Endothelial cell of umbilical vein (primary cell): ENCODE measurements around the gene LRCH1. TPM values are rescaled to one million over a fixed set of nuclear protein-coding genes. Genes with fewer than 3 reads are reported as not detected.

ENCODE experiments used
- BruUV-seq: library from RNA; stranded (reverse); fragments of 400-500 nt; replicated peaks from 2 replicates; lab custom pipeline; 2021; lab: Mats Ljungman, UMichigan
- CTCF ChIA-PET: fragments of 300-600, 350-600 bp; sonication (Branson Sonifier 250); formaldehyde crosslinking; loops from one replicate; lab custom pipeline; 2021; ENCODE audit warnings: antibody characterized with exemption, inconsistent platforms; lab: Charles Lee
- POLR2A ChIA-PET: fragments of 300-600, 350-600 bp; sonication (Branson Sonifier 250); formaldehyde crosslinking; loops from one replicate; lab custom pipeline; 2021; ENCODE audit warnings: antibody characterized with exemption, inconsistent platforms; lab: Charles Lee
- DNase-seq: peaks from one replicate; pipeline ENCODE4 v3.0.0-alpha.2; 2011; ENCODE audit warnings: low read depth, low spot score
- FAIRE-seq: peaks from 2 replicates; lab custom pipeline; 2011; peaks lifted over from hg19 to GRCh38; lab: Jason Lieb, UNC
- H2AFZ ChIP-seq: 2 replicates; pipeline ENCODE4 v1.6.0; 2012; ENCODE audit warnings: low read depth, low read length, control low read depth, inconsistent platforms
- H3K27ac ChIP-seq: 2 replicates; pipeline ENCODE4 v1.5.1; 2011; ENCODE audit warnings: low read depth, mild to moderate bottlenecking, control low read depth, low read length, moderate library complexity; ENCODE audit not compliant: insufficient read depth
- H3K27me3 ChIP-seq, 2 experiments: 2 replicates each; pipeline versions ENCODE4 v1.6.0 to v1.6.1; 2011; ENCODE audit warnings: low read length in 2 of 2, mixed read lengths in 1 of 2; ENCODE audit not compliant: control insufficient read depth in 2 of 2, insufficient read depth in 2 of 2
- H3K36me3 ChIP-seq, 2 experiments: 2 replicates in 1 of 2; 3 replicates in 1 of 2; pipeline ENCODE4 v1.5.1; 2011; ENCODE audit warnings: low read length in 2 of 2, mild to moderate bottlenecking in 1 of 2, moderate library complexity in 1 of 2; ENCODE audit not compliant: control insufficient read depth in 2 of 2, insufficient read depth in 2 of 2; ENCODE audit errors: extremely low read depth in 1 of 2
- H3K4me1 ChIP-seq: 3 replicates; pipeline ENCODE4 v1.5.1; 2011; ENCODE audit warnings: mild to moderate bottlenecking, low read length; ENCODE audit not compliant: control insufficient read depth, insufficient read depth; ENCODE audit errors: extremely low read depth
- H3K4me2 ChIP-seq: 2 replicates; pipeline ENCODE4 v1.6.1; 2011; ENCODE audit warnings: low read length, control low read depth, mixed read lengths; ENCODE audit not compliant: insufficient read depth
- H3K4me3 ChIP-seq, 3 experiments: fragments of 200-600 bp in 1 of 3; sonication (generic), shearing (Covaris generic) in 1 of 3; replicated peaks in 1 of 3; 2 replicates each; pipeline ENCODE4 v1.5.1; 2011 to 2016; ENCODE audit warnings: control low read depth in 3 of 3, low read length in 3 of 3, mild to moderate bottlenecking in 2 of 3, inconsistent platforms in 1 of 3, low read depth in 1 of 3, moderate library complexity in 1 of 3; ENCODE audit not compliant: insufficient read depth in 1 of 3
- H3K79me2 ChIP-seq: 2 replicates; pipeline ENCODE4 v1.6.0; 2012; ENCODE audit warnings: low read length, inconsistent platforms; ENCODE audit not compliant: control insufficient read depth, insufficient read depth
- H3K9ac ChIP-seq: replicated peaks from 2 replicates; pipeline ENCODE3; 2011; ENCODE audit warnings: low read length, control low read depth; ENCODE audit not compliant: insufficient read depth; ENCODE audit errors: extremely low read depth
- H3K9me1 ChIP-seq: replicated peaks from 3 replicates; pipeline ENCODE4 v1.6.0; 2011; ENCODE audit warnings: mild to moderate bottlenecking, low read length; ENCODE audit not compliant: control insufficient read depth, insufficient read depth; ENCODE audit errors: extremely low read depth
- H3K9me3 ChIP-seq: replicated peaks from 2 replicates; pipeline ENCODE4 v1.5.1; 2012; ENCODE audit warnings: low read length, inconsistent platforms; ENCODE audit not compliant: control insufficient read depth, insufficient read depth
- H4K20me1 ChIP-seq: replicated peaks from 2 replicates; pipeline ENCODE3; 2011; ENCODE audit warnings: mild to moderate bottlenecking, low read length; ENCODE audit not compliant: control insufficient read depth, insufficient read depth; ENCODE audit errors: extremely low read depth
- CTCF ChIP-seq, 2 donors: IDR thresholded peaks; 1 replicate in 1 of 2; 2 replicates in 1 of 2; pipeline ENCODE4 v1.5.1; 2011; ENCODE audit warnings: low read length in 2 of 2, mild to moderate bottlenecking in 2 of 2, moderate library complexity in 2 of 2, control low read depth in 1 of 2, inconsistent platforms in 1 of 2, low read depth in 1 of 2; ENCODE audit not compliant: insufficient read depth in 1 of 2; ENCODE audit errors: extremely low read depth in 1 of 2
- EZH2 ChIP-seq: IDR thresholded peaks from 2 replicates; pipeline ENCODE4 v1.6.1; 2012; ENCODE audit warnings: borderline replicate concordance, low read depth, mild to moderate bottlenecking, moderate library complexity, low read length, inconsistent platforms; ENCODE audit not compliant: severe bottlenecking
- FOS ChIP-seq: IDR thresholded peaks from 2 replicates; pipeline ENCODE4 v1.6.1; 2011; ENCODE audit warnings: mild to moderate bottlenecking, low read length, moderate library complexity, borderline replicate concordance; ENCODE audit not compliant: insufficient read depth
- GATA2 ChIP-seq: IDR thresholded peaks from 2 replicates; pipeline ENCODE4 v1.7.0; 2011; ENCODE audit warnings: low read depth, mild to moderate bottlenecking, moderate library complexity, mixed read lengths, low read length; ENCODE audit not compliant: insufficient read length, insufficient read depth
- JUN ChIP-seq: IDR thresholded peaks from 2 replicates; pipeline ENCODE4 v1.6.1; 2011; ENCODE audit warnings: borderline replicate concordance, low read depth; ENCODE audit not compliant: insufficient read length, insufficient read depth
- MAX ChIP-seq: IDR thresholded peaks from 2 replicates; pipeline ENCODE4 v1.6.1; 2011; ENCODE audit not compliant: insufficient read depth, insufficient read length
- MYC ChIP-seq: IDR thresholded peaks from one replicate; pipeline ENCODE4 v1.6.1; 2011; ENCODE audit warnings: mild to moderate bottlenecking, low read depth, low read length
- POLR2A ChIP-seq: IDR thresholded peaks from 2 replicates; pipeline ENCODE4 v1.6.1; 2012; ENCODE audit warnings: low read depth, mild to moderate bottlenecking, control low read depth, low read length
- POLR2AphosphoS5 ChIP-seq: IDR thresholded peaks from 2 replicates; pipeline ENCODE4 v1.6.1; 2012; ENCODE audit warnings: low read depth, mild to moderate bottlenecking, control low read depth, low read length, moderate library complexity; ENCODE audit not compliant: insufficient read depth
- dilution Hi-C: fragments of 300-500 bp; cut with MboI; formaldehyde crosslinking; loops from one replicate; pipeline ENCODE4 v1.15.0; 2019; ENCODE audit warnings: low sequenced_read_pairs; ENCODE audit not compliant: extremely low pct_ligation_motif_present
- intact Hi-C: fragments of 100-400 bp; cut with micrococcal nuclease; formaldehyde crosslinking; loops from one replicate; pipeline ENCODE4 v1.10.0; 2022
- polyA plus RNA-seq, 4 experiments: library from polyadenylated mRNA; depleted of rRNA in 3 of 4; stranded (reverse) in 3 of 4; unstranded in 1 of 4; fragments of >200 nt; gene quantifications; 2 replicates each; pipeline versions ENCODE4 v1.2.1 to v1.2.3, GENCODE V29; 2011 to 2012; ENCODE audit warnings: missing spikeins in 1 of 4
- total RNA-seq: library from RNA; stranded (reverse); gene quantifications from 2 replicates; pipeline ENCODE4 v1.2.3, GENCODE V29; 2021

Gene LRCH1
- total and polyA plus RNA-seq, 2 donors (not counting 3 experiments of a cell fraction or from before 2014, with no cell fraction given): 5.4 to 16.5 TPM

- H4K20me1 ChIP-seq: no peaks in the 10 kb centered on the region
- intact Hi-C loops (no loop called here), dilution Hi-C loops (no loop called here)
- no peak for TF ChIP-seq POLR2AphosphoS5
- no peak for TF ChIP-seq EZH2
- H3K9me3 ChIP-seq: no peaks in the 10 kb centered on the region
- H3K9me1 ChIP-seq: no peaks in the 10 kb centered on the region
- FAIRE-seq (no peak), DNase-seq (no peak)
- CTCF ChIA-PET: interaction anchor here (1.4 to 1.5 kb wide), 2 partner anchors 10 to 35 kb away, joined by 3 to 4 read pairs; no protein-coding TSS in a partner anchor
- H3K4me3 ChIP-seq: no peak overlapping the region
- no peak overlapping the region for H2AFZ ChIP-seq
- no peak overlapping the region for H3K4me2 ChIP-seq
- H3K79me2 ChIP-seq: peaks cover 23% of the 10 kb centered on the region
- H3K27ac ChIP-seq: no peak overlapping the region
- no TSS peak for BruUV-seq
- H3K36me3 ChIP-seq: no peaks in the 10 kb centered on the region
- POLR2A ChIA-PET: no interaction called here
- H3K27me3 ChIP-seq: no peaks in the 10 kb centered on the region
- H3K4me1 ChIP-seq: peaks cover 22% of the 10 kb centered on the region
- no peak overlapping the region for H3K9ac ChIP-seq
Observed at GRCh38 chr13:46643165-46643777, 90.3 kb downstream of the LRCH1 start.

- dilution Hi-C loops (no loop called here), intact Hi-C loops (no loop called here)
- DNase-seq (no peak), FAIRE-seq (no peak)
- Histone ChIP-seq H3K4me3 (no peak overlapping the region), H3K4me1 (peaks cover 22% of the 10 kb centered on the region), H3K79me2 (peaks cover 26% of the 10 kb centered on the region), H3K36me3 (no peaks in the 10 kb centered on the region), H3K4me2 (no peak overlapping the region), H3K9ac (no peak overlapping the region), H2AFZ (no peak overlapping the region), H4K20me1 (no peaks in the 10 kb centered on the region), H3K9me3 (no peaks in the 10 kb centered on the region), H3K9me1 (no peaks in the 10 kb centered on the region), H3K27me3 (no peaks in the 10 kb centered on the region), H3K27ac (no peak overlapping the region)
- ChIA-PET CTCF (interaction anchor here (1.7 to 1.8 kb wide), 2 partner anchors 24 to 93 kb away, joined by 5 to 7 read pairs; no protein-coding TSS in a partner anchor), POLR2A (no interaction called here)
- TF ChIP-seq GATA2 (no peak), CTCF (IDR thresholded peaks at IDR 0.05; ENCODE audit: extremely low read depth in 1 of 2, insufficient read depth in 1 of 2, low read depth in 1 of 2, low read length in 2 of 2) (no peak), MAX (no peak), POLR2A (no peak), MYC (no peak), POLR2AphosphoS5 (no peak), FOS (no peak), EZH2 (no peak), JUN (no peak)
- BruUV-seq: no TSS peak
Observed at GRCh38 chr13:46644816-46645215, 91.8 kb downstream of the LRCH1 start.
